Placental epithelial cell (primary cell): ENCODE data around the gene HSF4. TPM values are rescaled to one million over a fixed set of nuclear protein-coding genes. Genes with fewer than 3 reads are reported as not detected.

Source experiments
- small RNA-seq: library from RNA; depleted of rRNA; stranded (forward); fragments of <200 nt; gene quantifications from one replicate; pipeline ENCODE3, GENCODE V24; 2012
- total RNA-seq: library from RNA; depleted of rRNA; stranded (reverse); fragments of >200 nt; gene quantifications from 2 replicates; pipeline ENCODE4 v1.2.3, GENCODE V29; 2012

The HSF4 gene
- 4.8 and 21.2 TPM in 2 replicates for total RNA-seq

GRCh38 chr16:67164599-67165061, at the start of gene HSF4:
Gene HSF4 (plus strand): TSS chr16:67164745. CDS start chr16:67164812, 67 bp downstream.

GRCh38 chr16:67150833-67151396, 13.6 kb upstream of the HSF4 start, which contains the start of gene B3GNT9:
Gene B3GNT9 (minus strand): TSS chr16:67150998. CDS start chr16:67150485, 513 bp downstream.

GRCh38 chr16:67170168-67170948, 5.8 kb downstream of the HSF4 start, which contains the start of gene NOL3:
Gene NOL3 (plus strand): TSS chr16:67170538.

GRCh38 chr16:67183627-67184452, 19.3 kb downstream of the HSF4 start, which contains the start of gene MATCAP1:
Gene MATCAP1 (minus strand): TSS chr16:67183963. CDS start chr16:67180610, 3,353 bp downstream.

GRCh38 chr16:67190041-67190440, 25.5 kb downstream of the HSF4 start, which contains the start of gene EXOC3L1:
Gene EXOC3L1 (minus strand): TSS chr16:67190136. CDS start chr16:67189676, 460 bp downstream.

GRCh38 chr16:67191995-67192681, 27.6 kb downstream of the HSF4 start, which contains the start of gene E2F4:
Gene E2F4 (plus strand): TSS chr16:67192155. CDS start chr16:67192228, 73 bp downstream.

GRCh38 chr16:67199011-67199807, 34.7 kb downstream of the HSF4 start, which contains the start of gene ELMO3:
Gene ELMO3 (plus strand): TSS chr16:67199131. CDS start chr16:67199327, 196 bp downstream.

Small RNA genes lying within 50 kb of the gene (small RNA-seq; reads per million reads assigned to genes)
- gene MIR328 = 1.3 reads per million, percentile 65 among the genes with 10 or more reads in this experiment

Other genes starting within 250 kb of the HSF4 start
- gene CDH16, start 245.9 kb upstream of the HSF4 start, total RNA-seq = under 0.01 and 0.11 TPM in 2 replicates
- gene RRAD, start 239.2 kb upstream of the HSF4 start, total RNA-seq = 0.39 and 22.0 TPM in 2 replicates
- gene CIAO2B, start 230.3 kb upstream of the HSF4 start, total RNA-seq = 63.2 and 110 TPM in 2 replicates
- gene CES2, start 229.2 kb upstream of the HSF4 start, total RNA-seq = 46.3 and 47.9 TPM in 2 replicates
- 0.11 and 0.39 TPM in 2 replicates for gene CES3, start 203.5 kb upstream of the HSF4 start, total RNA-seq
- gene CES4A, start 176.2 kb upstream of the HSF4 start, total RNA-seq = 3.3 and 10.2 TPM in 2 replicates
- gene CBFB, start 135.6 kb upstream of the HSF4 start, total RNA-seq = 46.0 and 56.1 TPM in 2 replicates
- gene PHAF1, start 54.8 kb upstream of the HSF4 start, total RNA-seq = 12.5 and 15.7 TPM in 2 replicates
- gene B3GNT9, start 13.7 kb upstream of the HSF4 start, total RNA-seq = 65.5 and 72.2 TPM in 2 replicates
- 20.0 and 26.8 TPM in 2 replicates for gene TRADD, start 4.8 kb upstream of the HSF4 start, total RNA-seq
- 23.7 and 40.8 TPM in 2 replicates for gene FBXL8, start 4.8 kb upstream of the HSF4 start, total RNA-seq
- gene NOL3, start 5.8 kb downstream of the HSF4 start, total RNA-seq = 21.7 and 38.1 TPM in 2 replicates
- gene MATCAP1, start 19.2 kb downstream of the HSF4 start, total RNA-seq = 11.1 and 21.2 TPM in 2 replicates
- gene EXOC3L1, start 25.4 kb downstream of the HSF4 start, total RNA-seq = not detected in 2 replicates
- gene E2F4, start 27.4 kb downstream of the HSF4 start, total RNA-seq = 42.4 and 76.9 TPM in 2 replicates
- 42.8 and 57.2 TPM in 2 replicates for gene ELMO3, start 34.4 kb downstream of the HSF4 start, total RNA-seq
- gene TMEM208, start 62.4 kb downstream of the HSF4 start, total RNA-seq = 28.7 and 36.4 TPM in 2 replicates
- gene FHOD1, start 82.7 kb downstream of the HSF4 start, total RNA-seq = 18.1 and 24.6 TPM in 2 replicates
- gene SLC9A5, start 84.2 kb downstream of the HSF4 start, total RNA-seq = 0.33 and 1.6 TPM in 2 replicates
- 22.2 and 35.7 TPM in 2 replicates for gene PLEKHG4, start 114.8 kb downstream of the HSF4 start, total RNA-seq
- not detected in 2 replicates for gene KCTD19, start 162.0 kb downstream of the HSF4 start, total RNA-seq
- not detected in 2 replicates for gene LRRC36, start 162.1 kb downstream of the HSF4 start, total RNA-seq
- gene TPPP3, start 228.8 kb downstream of the HSF4 start, total RNA-seq = under 0.01 and 0.87 TPM in 2 replicates